HepG2 (cell line): ENCODE data around the gene JTB. TPM values are rescaled to one million over a fixed set of nuclear protein-coding genes. Genes with fewer than 3 reads are reported as not detected.

Source experiments
- AFF4 ChIP-seq: sonication (generic); formaldehyde crosslinking; IDR thresholded peaks from 2 replicates; pipeline ENCODE4 v1.4.0; 2020; ENCODE audit warnings: missing genetic modification reagents
- CCDC6 ChIP-seq: sonication (generic); formaldehyde crosslinking; IDR thresholded peaks from 2 replicates; pipeline ENCODE4 v1.8.1; 2022; ENCODE audit warnings: mild to moderate bottlenecking, missing genetic modification reagents, moderate library complexity
- DBP ChIP-seq: sonication (generic); formaldehyde crosslinking; IDR thresholded peaks from 2 replicates; pipeline ENCODE4 v1.4.0; 2020; ENCODE audit warnings: missing genetic modification reagents; ENCODE audit errors: not compliant biosample characterization
- MEIS1 ChIP-seq: sonication (generic); formaldehyde crosslinking; IDR thresholded peaks from 2 replicates; pipeline ENCODE4 v1.9.0; 2021; ENCODE audit warnings: mild to moderate bottlenecking, missing genetic modification reagents, moderate library complexity, borderline replicate concordance
- MYC ChIP-seq: sonication (generic); formaldehyde crosslinking; IDR thresholded peaks from 2 replicates; pipeline ENCODE4 v1.9.0; 2021; ENCODE audit warnings: missing genetic modification reagents, borderline replicate concordance
- RFXANK ChIP-seq: IDR thresholded peaks from 2 replicates; pipeline ENCODE4 v1.6.1; 2016
- RNF219 ChIP-seq: sonication (generic); formaldehyde crosslinking; IDR thresholded peaks from 2 replicates; pipeline ENCODE4 v1.5.0; 2020; ENCODE audit warnings: mild to moderate bottlenecking, missing genetic modification reagents
- ZFX ChIP-seq: sonication (generic); formaldehyde crosslinking; IDR thresholded peaks from 2 replicates; pipeline ENCODE4 v1.4.0; 2020; ENCODE audit warnings: mild to moderate bottlenecking, low read depth, missing genetic modification reagents, moderate library complexity
- ZNF281 ChIP-seq: sonication (generic); formaldehyde crosslinking; IDR thresholded peaks from 2 replicates; pipeline ENCODE4 v1.4.0; 2020; ENCODE audit warnings: missing genetic modification reagents, borderline replicate concordance
- ZNF629 ChIP-seq: sonication (generic); formaldehyde crosslinking; conservative IDR thresholded peaks from 2 replicates; pipeline ENCODE4 v1.5.0; 2020; ENCODE audit warnings: missing genetic modification reagents
- polyA plus RNA-seq, 8 experiments: library from polyadenylated mRNA; depleted of rRNA in 3 of 8; stranded (reverse) in 7 of 8; unstranded in 1 of 8; fragments of >200 nt; fragmentation: Illumina TruSeq in 4 of 8; extraction: Trizol in 4 of 8; gene quantifications; 2 replicates each; pipeline versions ENCODE4 v1.2.1 to v1.2.3, GENCODE V29; 2011 to 2016; ENCODE audit warnings: low read depth in 4 of 8, missing spikeins in 1 of 8, mixed read lengths in 1 of 8; ENCODE audit not compliant: insufficient read depth in 1 of 8
- total RNA-seq, 5 experiments: library from RNA; depleted of rRNA; stranded (reverse); fragments of >200 nt; fragmentation: Illumina TruSeq; extraction: Trizol; gene quantifications; 2 replicates each; pipeline ENCODE4 v1.2.3, GENCODE V29; 2016; ENCODE audit warnings: low read depth in 1 of 5
- TF ChIP-seq, protein P1 (sequence below): sonication (generic); formaldehyde crosslinking; IDR thresholded peaks from 2 replicates; pipeline ENCODE4 v1.4.0; 2020; ENCODE audit warnings: mild to moderate bottlenecking, missing genetic modification reagents, borderline replicate concordance

JTB gene
- total and polyA plus RNA-seq, 2 of the 13 experiments (the other 11 are each of a cell fraction or from before 2014, with no cell fraction given) = 96.7 to 99.2 TPM

DNA sequence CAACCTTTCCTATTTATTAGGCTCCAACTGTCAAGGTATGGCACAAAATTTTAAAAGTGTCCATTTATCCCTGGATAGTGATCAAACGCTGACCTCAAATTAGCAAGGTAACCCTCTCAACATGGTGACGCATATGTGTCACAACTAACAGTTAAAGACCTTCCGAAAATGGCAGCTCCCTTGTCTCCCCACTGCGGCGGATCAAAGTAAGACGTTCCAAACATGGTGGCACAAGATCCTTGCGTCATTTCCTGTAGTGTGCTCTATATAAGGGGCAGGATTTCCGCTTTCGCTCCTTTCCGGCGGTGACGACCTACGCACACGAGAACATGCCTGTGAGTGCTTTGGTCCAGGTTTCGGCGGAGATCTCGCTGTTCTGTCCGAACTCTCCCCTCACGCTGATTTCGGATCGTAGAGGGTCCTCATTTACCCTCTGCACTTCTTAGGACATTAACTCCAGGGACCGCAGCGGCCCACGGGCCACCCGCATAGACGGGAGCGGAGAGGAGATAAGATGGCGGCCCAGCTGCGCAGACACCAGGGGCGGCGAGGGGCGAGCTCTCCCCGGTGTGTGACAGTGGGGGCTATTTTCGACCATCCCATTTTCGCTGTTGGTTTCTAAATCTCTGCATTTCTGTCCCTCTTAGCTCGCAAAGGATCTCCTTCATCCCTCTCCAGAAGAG lies 13.1 kb upstream of the JTB start, which contains the start of gene RPS27 (continued):
- TF ChIP-seq RFXANK (CRISPR knock-in tag) = peak; percentile 60; the same call in 1 of the 2 replicates
- TF ChIP-seq DBP (CRISPR knock-in tag) = peak; percentile 52
- TF ChIP-seq MEIS1 = peak; percentile 84
- TF ChIP-seq, protein P1, sequence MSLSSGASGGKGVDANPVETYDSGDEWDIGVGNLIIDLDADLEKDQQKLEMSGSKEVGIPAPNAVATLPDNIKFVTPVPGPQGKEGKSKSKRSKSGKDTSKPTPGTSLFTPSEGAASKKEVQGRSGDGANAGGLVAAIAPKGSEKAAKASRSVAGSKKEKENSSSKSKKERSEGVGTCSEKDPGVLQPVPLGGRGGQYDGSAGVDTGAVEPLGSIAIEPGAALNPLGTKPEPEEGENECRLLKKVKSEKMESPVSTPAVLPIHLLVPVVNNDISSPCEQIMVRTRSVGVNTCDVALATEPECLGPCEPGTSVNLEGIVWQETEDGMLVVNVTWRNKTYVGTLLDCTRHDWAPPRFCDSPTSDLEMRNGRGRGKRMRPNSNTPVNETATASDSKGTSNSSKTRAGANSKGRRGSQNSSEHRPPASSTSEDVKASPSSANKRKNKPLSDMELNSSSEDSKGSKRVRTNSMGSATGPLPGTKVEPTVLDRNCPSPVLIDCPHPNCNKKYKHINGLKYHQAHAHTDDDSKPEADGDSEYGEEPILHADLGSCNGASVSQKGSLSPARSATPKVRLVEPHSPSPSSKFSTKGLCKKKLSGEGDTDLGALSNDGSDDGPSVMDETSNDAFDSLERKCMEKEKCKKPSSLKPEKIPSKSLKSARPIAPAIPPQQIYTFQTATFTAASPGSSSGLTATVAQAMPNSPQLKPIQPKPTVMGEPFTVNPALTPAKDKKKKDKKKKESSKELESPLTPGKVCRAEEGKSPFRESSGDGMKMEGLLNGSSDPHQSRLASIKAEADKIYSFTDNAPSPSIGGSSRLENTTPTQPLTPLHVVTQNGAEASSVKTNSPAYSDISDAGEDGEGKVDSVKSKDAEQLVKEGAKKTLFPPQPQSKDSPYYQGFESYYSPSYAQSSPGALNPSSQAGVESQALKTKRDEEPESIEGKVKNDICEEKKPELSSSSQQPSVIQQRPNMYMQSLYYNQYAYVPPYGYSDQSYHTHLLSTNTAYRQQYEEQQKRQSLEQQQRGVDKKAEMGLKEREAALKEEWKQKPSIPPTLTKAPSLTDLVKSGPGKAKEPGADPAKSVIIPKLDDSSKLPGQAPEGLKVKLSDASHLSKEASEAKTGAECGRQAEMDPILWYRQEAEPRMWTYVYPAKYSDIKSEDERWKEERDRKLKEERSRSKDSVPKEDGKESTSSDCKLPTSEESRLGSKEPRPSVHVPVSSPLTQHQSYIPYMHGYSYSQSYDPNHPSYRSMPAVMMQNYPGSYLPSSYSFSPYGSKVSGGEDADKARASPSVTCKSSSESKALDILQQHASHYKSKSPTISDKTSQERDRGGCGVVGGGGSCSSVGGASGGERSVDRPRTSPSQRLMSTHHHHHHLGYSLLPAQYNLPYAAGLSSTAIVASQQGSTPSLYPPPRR = 0 out of 2 replicates have a peak, but pooled peaks have one; percentile 50
- TF ChIP-seq AFF4 = peak; percentile 85; the same call in 1 of the 2 replicates
- TF ChIP-seq ZFX (CRISPR knock-in tag) = peak; percentile 91
- no peak for TF ChIP-seq ZNF629
- 0 out of 2 replicates have a peak, but pooled peaks have one; percentile 46 for TF ChIP-seq ZNF281 (CRISPR knock-in tag)
- peak; percentile 71 for TF ChIP-seq CCDC6 (CRISPR knock-in tag)
- peak; percentile 91; the same call in 1 of the 2 replicates for TF ChIP-seq MYC (CRISPR knock-in tag)
- no peak for TF ChIP-seq RNF219 (CRISPR knock-in tag)
